PC-3 (cell line): Measurements from ENCODE around the gene GP1BB. TPM values are rescaled to one million over a fixed set of nuclear protein-coding genes. Genes with fewer than 3 reads are reported as not detected.

ENCODE experiments used
- ATAC-seq: fragments of 200-7000 bp; cut with Tn5 transposase; 2 replicates; pipeline ENCODE4 v1.9.1; 2020; ENCODE audit warnings: mild to moderate bottlenecking, moderate library complexity
- BruUV-seq: library from RNA; stranded (reverse); fragments of 400-500 nt; replicated peaks from 2 replicates; lab custom pipeline; 2021; lab: Mats Ljungman, UMichigan
- CTCF ChIA-PET: fragments of 300-600 bp; sonication (Branson Sonifier 250); formaldehyde crosslinking; loops from one replicate; lab custom pipeline; 2022; ENCODE audit warnings: antibody characterized with exemption; lab: Charles Lee
- POLR2A ChIA-PET: fragments of 300-600 bp; sonication (Branson Sonifier 250); formaldehyde crosslinking; loops from one replicate; lab custom pipeline; 2022; ENCODE audit warnings: antibody characterized with exemption; ENCODE audit not compliant: unreplicated experiment; lab: Charles Lee
- DNase-seq: peaks from one replicate; pipeline ENCODE4 v3.0.0-alpha.2; 2015
- H2AFZ ChIP-seq: fragments of 300-600 bp; sonication (generic); 2 replicates; pipeline ENCODE4 v1.6.0; 2016; ENCODE audit warnings: antibody characterized with exemption, low read length
- H3F3A ChIP-seq: fragments of 300-600 bp; sonication (generic); one replicate; pipeline ENCODE4 v1.6.0; 2017; ENCODE audit warnings: antibody characterized with exemption, low read length, control low read depth, mild to moderate bottlenecking; ENCODE audit not compliant: unreplicated experiment
- H3K27ac ChIP-seq: fragments of 300-600 bp; sonication (generic); 2 replicates; pipeline ENCODE4 v1.5.1; 2016; ENCODE audit warnings: mild to moderate bottlenecking, low read length
- H3K27me3 ChIP-seq: fragments of 300-600 bp; sonication (generic); 2 replicates; pipeline ENCODE4 v1.6.1; 2016; ENCODE audit warnings: low read length, mixed read lengths
- H3K36me3 ChIP-seq: fragments of 300-600 bp; sonication (generic); 2 replicates; pipeline ENCODE4 v1.6.1; 2016; ENCODE audit warnings: low read depth, mixed run types, low read length, mixed read lengths
- H3K4me1 ChIP-seq: fragments of 300-600 bp; sonication (generic); 2 replicates; pipeline ENCODE4 v1.5.1; 2016; ENCODE audit warnings: low read length; ENCODE audit not compliant: insufficient read depth
- H3K4me2 ChIP-seq: fragments of 300-600 bp; sonication (generic); 2 replicates; pipeline ENCODE4 v1.6.0; 2016; ENCODE audit warnings: low read length
- H3K4me3 ChIP-seq: fragments of 300-600 bp; sonication (generic); 2 replicates; pipeline ENCODE4 v1.5.1; 2016; ENCODE audit warnings: mild to moderate bottlenecking, low read length, mixed read lengths
- H3K79me2 ChIP-seq: fragments of 300-600 bp; sonication (generic); 2 replicates; pipeline ENCODE4 v1.6.1; 2017; ENCODE audit warnings: low read length, mixed read lengths
- H3K9ac ChIP-seq: fragments of 300-600 bp; sonication (generic); 2 replicates; pipeline ENCODE4 v1.6.0; 2016; ENCODE audit warnings: mild to moderate bottlenecking, low read length
- H3K9me2 ChIP-seq: fragments of 300-600 bp; sonication (generic); replicated peaks from 2 replicates; pipeline ENCODE4 v1.6.1; 2016; ENCODE audit warnings: mixed run types, low read length, mixed read lengths
- H3K9me3 ChIP-seq: fragments of 300-600 bp; sonication (generic); 2 replicates; pipeline ENCODE4 v1.6.1; 2016; ENCODE audit warnings: low read length, mixed read lengths
- H4K20me1 ChIP-seq: fragments of 300-600 bp; sonication (generic); 2 replicates; pipeline ENCODE4 v1.6.1; 2016; ENCODE audit warnings: low read length, mixed read lengths
- EZH2 ChIP-seq: fragments of 300-600 bp; sonication (generic); IDR thresholded peaks from one replicate; pipeline ENCODE4 v1.6.1; 2017; ENCODE audit warnings: antibody characterized with exemption, mild to moderate bottlenecking, low read length; ENCODE audit not compliant: unreplicated experiment
- EZH2phosphoT487 ChIP-seq: fragments of 300-600 bp; sonication (generic); IDR thresholded peaks from 2 replicates; pipeline ENCODE4 v1.6.1; 2018; ENCODE audit warnings: mild to moderate bottlenecking, antibody characterized with exemption, low read length, borderline replicate concordance
- intact Hi-C: fragments of 100-400 bp; cut with micrococcal nuclease; formaldehyde crosslinking; loops from 2 replicates; pipeline ENCODE4 v1.9.0; 2023
- total RNA-seq: library from RNA; depleted of rRNA; stranded (reverse); fragments of >200 nt; gene quantifications from 2 replicates; pipeline ENCODE4 v1.2.3, GENCODE V29; 2014
- TF ChIP-seq, protein P1 (sequence below): fragments of 300-600 bp; sonication (generic); conservative IDR thresholded peaks from 2 replicates; pipeline ENCODE4 v1.5.1; 2017; ENCODE audit warnings: antibody characterized with exemption, low read depth, mild to moderate bottlenecking, low read length

GP1BB gene
- total RNA-seq, 1 experiment from 2014 or later: 0.80 TPM

DNA sequence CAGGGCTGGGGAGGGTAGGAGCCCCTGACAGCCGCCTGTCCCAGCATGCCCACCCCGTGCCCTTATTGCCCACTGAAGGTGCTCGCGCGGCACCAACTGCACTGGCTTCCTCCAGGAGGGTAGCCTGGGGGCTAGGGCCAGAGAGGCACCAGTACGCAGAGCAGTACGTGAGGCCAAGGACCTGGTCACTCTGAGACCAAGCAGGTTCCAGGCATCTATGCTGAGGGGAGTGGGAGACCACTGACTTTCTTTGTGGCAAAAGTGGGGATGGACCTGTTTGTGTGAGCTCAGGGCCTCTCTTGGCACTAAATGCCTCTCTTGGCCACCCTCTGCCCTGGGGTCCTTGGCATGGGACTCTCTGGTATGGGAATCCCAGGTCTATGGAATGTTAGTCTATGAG lies 10.8 kb downstream of the GP1BB start:
- Histone ChIP-seq H3K9ac (no peak overlapping the region), H3K4me1 (no peaks in the 10 kb centered on the region), H3K9me2 (no peaks in the 10 kb centered on the region), H3K36me3 (no peaks in the 10 kb centered on the region), H3K4me2 (no peak overlapping the region), H3K79me2 (no peaks in the 10 kb centered on the region), H4K20me1 (no peaks in the 10 kb centered on the region), H3K27me3 (no peaks in the 10 kb centered on the region), H2AFZ (no peak overlapping the region), H3K9me3 (no peaks in the 10 kb centered on the region), H3K4me3 (no peak overlapping the region), H3F3A (no peaks in the 10 kb centered on the region), H3K27ac (no peak overlapping the region)
- DNase-seq (no peak), ATAC-seq (no peak)
- intact Hi-C loops: no loop called here
- POLR2A ChIA-PET: no interaction called here
- CTCF ChIA-PET: no interaction called here
- TF ChIP-seq EZH2phosphoT487 (no peak), EZH2 (no peak)
- TF ChIP-seq, protein P1, sequence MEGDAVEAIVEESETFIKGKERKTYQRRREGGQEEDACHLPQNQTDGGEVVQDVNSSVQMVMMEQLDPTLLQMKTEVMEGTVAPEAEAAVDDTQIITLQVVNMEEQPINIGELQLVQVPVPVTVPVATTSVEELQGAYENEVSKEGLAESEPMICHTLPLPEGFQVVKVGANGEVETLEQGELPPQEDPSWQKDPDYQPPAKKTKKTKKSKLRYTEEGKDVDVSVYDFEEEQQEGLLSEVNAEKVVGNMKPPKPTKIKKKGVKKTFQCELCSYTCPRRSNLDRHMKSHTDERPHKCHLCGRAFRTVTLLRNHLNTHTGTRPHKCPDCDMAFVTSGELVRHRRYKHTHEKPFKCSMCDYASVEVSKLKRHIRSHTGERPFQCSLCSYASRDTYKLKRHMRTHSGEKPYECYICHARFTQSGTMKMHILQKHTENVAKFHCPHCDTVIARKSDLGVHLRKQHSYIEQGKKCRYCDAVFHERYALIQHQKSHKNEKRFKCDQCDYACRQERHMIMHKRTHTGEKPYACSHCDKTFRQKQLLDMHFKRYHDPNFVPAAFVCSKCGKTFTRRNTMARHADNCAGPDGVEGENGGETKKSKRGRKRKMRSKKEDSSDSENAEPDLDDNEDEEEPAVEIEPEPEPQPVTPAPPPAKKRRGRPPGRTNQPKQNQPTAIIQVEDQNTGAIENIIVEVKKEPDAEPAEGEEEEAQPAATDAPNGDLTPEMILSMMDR: no peak
- BruUV-seq: no TSS peak

DNA sequence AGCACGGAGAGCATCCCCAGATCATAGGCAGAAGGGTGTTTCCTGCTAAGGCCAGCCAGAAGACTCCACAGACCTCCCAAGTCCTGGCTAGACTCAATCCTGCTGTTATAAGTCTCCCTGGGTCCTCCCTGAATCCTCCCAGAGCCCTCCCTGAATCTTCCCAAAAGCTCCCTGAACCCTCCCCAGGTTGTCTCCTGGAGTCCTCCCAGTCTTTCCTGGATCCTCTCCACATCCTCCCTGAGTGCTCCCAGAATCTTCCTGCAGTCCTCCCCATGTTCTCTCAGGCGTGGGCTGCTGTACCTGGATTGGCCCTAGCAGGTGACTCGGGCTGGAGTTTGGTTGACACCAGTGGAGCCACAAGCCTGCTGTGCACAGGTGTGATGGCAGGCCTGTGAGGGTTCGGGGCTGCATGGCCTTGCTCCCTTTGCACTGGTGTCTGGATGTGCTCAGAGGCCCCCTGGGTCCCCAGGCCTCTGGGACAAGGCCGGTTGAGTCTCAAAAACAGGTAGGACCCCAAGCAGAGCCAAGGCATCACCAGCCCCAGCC lies 11.6 kb downstream of the GP1BB start:
- intact Hi-C loops: no loop called here
- H3K9me2 ChIP-seq: no peaks in the 10 kb centered on the region
- no peak for TF ChIP-seq EZH2phosphoT487
- TF ChIP-seq EZH2: no peak
- TF ChIP-seq, protein P1: no peak
- ChIA-PET POLR2A (no interaction called here), CTCF (no interaction called here)
- ATAC-seq (no peak), DNase-seq (no peak)
- no peaks in the 10 kb centered on the region for H3F3A ChIP-seq
- no peak overlapping the region for H2AFZ ChIP-seq
- H4K20me1 ChIP-seq: no peaks in the 10 kb centered on the region
- no peak overlapping the region for H3K4me3 ChIP-seq
- no TSS peak for BruUV-seq
- no peak overlapping the region for H3K27ac ChIP-seq
- H3K9me3 ChIP-seq: no peaks in the 10 kb centered on the region
- H3K4me1 ChIP-seq: no peaks in the 10 kb centered on the region
- no peaks in the 10 kb centered on the region for H3K79me2 ChIP-seq
- H3K36me3 ChIP-seq: no peaks in the 10 kb centered on the region
- no peak overlapping the region for H3K9ac ChIP-seq
- no peaks in the 10 kb centered on the region for H3K27me3 ChIP-seq
- H3K4me2 ChIP-seq: no peak overlapping the region

- DNase-seq: no peak
Observed at GRCh38 chr22:19735665-19736510, 12.5 kb downstream of the GP1BB start.

More at GRCh38 chr22:19735665-19736510, 12.5 kb downstream of the GP1BB start:
- Histone ChIP-seq H2AFZ (no peak overlapping the region), H3K36me3 (no peaks in the 10 kb centered on the region), H3K4me2 (no peak overlapping the region), H3F3A (no peaks in the 10 kb centered on the region), H3K79me2 (no peaks in the 10 kb centered on the region), H3K4me3 (no peak overlapping the region), H3K27ac (no peak overlapping the region), H3K9me3 (no peaks in the 10 kb centered on the region), H3K9ac (no peak overlapping the region), H3K27me3 (no peaks in the 10 kb centered on the region), H4K20me1 (no peaks in the 10 kb centered on the region), H3K4me1 (no peaks in the 10 kb centered on the region), H3K9me2 (no peaks in the 10 kb centered on the region)
- TF ChIP-seq, protein P1: no peak
- TF ChIP-seq EZH2phosphoT487 (no peak), EZH2 (no peak)
- ATAC-seq: no peak
- intact Hi-C loops: no loop called here
- POLR2A ChIA-PET: no interaction called here
- CTCF ChIA-PET: no interaction called here
- no TSS peak for BruUV-seq
